Endodermal cell (in vitro differentiated cells): ENCODE measurements around the gene DBT. TPM values are rescaled to one million over a fixed set of nuclear protein-coding genes. Genes with fewer than 3 reads are reported as not detected.
"Not testable (repeated sequence)": the region's sequence is repeated elsewhere in the genome, so short reads cannot be mapped to it uniquely, and the experiment has no call there.

Experiments
- DNase-seq: peaks from one replicate; pipeline ENCODE4 v3.0.0-alpha.2; 2017
- H3K27ac ChIP-seq: 2 replicates; pipeline ENCODE4 v1.5.1; 2013; ENCODE audit warnings: mild to moderate bottlenecking, low read depth, low read length, moderate library complexity
- H3K27me3 ChIP-seq: 2 replicates; pipeline ENCODE4 v1.6.1; 2013; ENCODE audit warnings: mild to moderate bottlenecking, low read length, moderate library complexity; ENCODE audit not compliant: insufficient read depth, control insufficient read depth, poor library complexity, severe bottlenecking
- H3K36me3 ChIP-seq: 2 replicates; pipeline ENCODE4 v1.7.0; 2013; ENCODE audit warnings: mild to moderate bottlenecking, low read length, moderate library complexity; ENCODE audit not compliant: control insufficient read depth, insufficient read depth
- H3K4me1 ChIP-seq: one replicate; pipeline ENCODE4 v1.7.0; 2013; ENCODE audit warnings: low read length; ENCODE audit not compliant: control insufficient read depth, insufficient read depth
- H3K4me3 ChIP-seq: 2 replicates; pipeline ENCODE4 v1.5.1; 2013; ENCODE audit warnings: mild to moderate bottlenecking, low read length, moderate library complexity
- H3K9ac ChIP-seq: 2 replicates; pipeline ENCODE4 v1.6.1; 2013; ENCODE audit warnings: mild to moderate bottlenecking, low read length, moderate library complexity; ENCODE audit not compliant: poor library complexity, severe bottlenecking; ENCODE audit errors: extremely low read depth
- H3K9me3 ChIP-seq: 2 replicates; pipeline ENCODE4 v1.6.1; 2013; ENCODE audit warnings: mild to moderate bottlenecking, low read length, moderate library complexity; ENCODE audit not compliant: control insufficient read depth
- H3K27ac Mint-ChIP-seq: 2 replicates; pipeline ENCODE4 v1.8.0; 2020; ENCODE audit warnings: mixed read lengths
- H3K27me3 Mint-ChIP-seq: 2 replicates; pipeline ENCODE4 v1.8.0; 2021; ENCODE audit warnings: mild to moderate bottlenecking, mixed read lengths; ENCODE audit not compliant: insufficient read depth
- H3K36me3 Mint-ChIP-seq: 2 replicates; pipeline ENCODE4 v1.8.0; 2020; ENCODE audit warnings: low read depth, mixed read lengths
- H3K4me1 Mint-ChIP-seq: 2 replicates; pipeline ENCODE4 v1.8.0; 2020; ENCODE audit warnings: mixed read lengths
- H3K4me3 Mint-ChIP-seq: 2 replicates; pipeline ENCODE4 v1.8.0; 2020; ENCODE audit warnings: mild to moderate bottlenecking, moderate library complexity, mixed read lengths
- H3K9me3 Mint-ChIP-seq: 2 replicates; pipeline ENCODE4 v1.8.0; 2020; ENCODE audit warnings: mild to moderate bottlenecking, mixed read lengths
- CTCF ChIP-seq: fragments of 200-600 bp; sonication (generic); conservative IDR thresholded peaks from 2 replicates; pipeline ENCODE4 v1.5.0; 2021; ENCODE audit warnings: antibody characterized with exemption, mild to moderate bottlenecking
- WGBS, 2 experiments: methylation state at CpG; one replicate each; pipeline versions ENCODE4 v1.1.5 to v1.1.7; 2013; ENCODE audit warnings: missing lambda C conversion rate in 2 of 2, mixed read lengths in 1 of 2; ENCODE audit not compliant: insufficient coverage in 1 of 2, insufficient read length in 1 of 2; 5-methylcytosine and 5-hydroxymethylcytosine counted together
- total RNA-seq, 2 donors: library from RNA; stranded (reverse); fragmentation: NEBNext Ultra II Directional in 1 of 2; extraction: Animal tissue kit (Norgen Biotek cat#: 25700) in 1 of 2; gene quantifications; 2 replicates in 1 of 2; 3 replicates in 1 of 2; pipeline ENCODE4 v1.2.1, GENCODE V29; 2021

DBT gene
- total RNA-seq, 2 donors from 2014 or later: 23.0 to 24.6 TPM

DNA sequence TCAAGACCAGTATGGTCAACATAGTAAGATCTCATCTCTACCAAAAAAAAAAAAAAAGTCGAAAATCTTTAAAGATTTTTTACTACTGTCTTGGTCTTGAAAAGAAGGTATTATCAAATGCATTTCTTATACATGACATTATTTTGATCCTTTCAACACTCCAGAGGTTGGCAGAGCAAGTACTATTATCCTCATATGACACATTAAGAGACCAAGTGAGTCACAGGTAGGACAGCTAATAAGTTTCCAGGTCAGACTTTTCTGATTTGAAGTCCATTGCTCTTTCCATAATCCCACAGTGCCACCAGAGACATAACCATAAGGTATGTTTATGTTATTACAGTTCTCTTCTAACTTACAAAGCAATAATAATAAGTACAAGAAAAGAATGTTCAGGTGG lies 15.2 kb downstream of the DBT start:
- H3K9ac ChIP-seq: no peak overlapping the region
- no peak overlapping the region for H3K4me3 ChIP-seq
- TF ChIP-seq CTCF: no peak
- H3K27ac ChIP-seq: no peak overlapping the region
- Mint-ChIP-seq H3K9me3 (no peaks in the 10 kb centered on the region), H3K27me3 (no peaks in the 10 kb centered on the region), H3K36me3 (peaks cover 75% of the 10 kb centered on the region), H3K4me3 (no peak overlapping the region), H3K27ac (no peak overlapping the region), H3K4me1 (no peaks in the 10 kb centered on the region)
- DNase-seq: no peak
- no CpG with 5 or more reads among the region's 1 CpG for WGBS, 2 experiments
- peaks cover 68% of the 10 kb centered on the region for H3K36me3 ChIP-seq
- no peaks in the 10 kb centered on the region for H3K9me3 ChIP-seq
- H3K27me3 ChIP-seq: no peaks in the 10 kb centered on the region
- no peaks in the 10 kb centered on the region for H3K4me1 ChIP-seq

DNA sequence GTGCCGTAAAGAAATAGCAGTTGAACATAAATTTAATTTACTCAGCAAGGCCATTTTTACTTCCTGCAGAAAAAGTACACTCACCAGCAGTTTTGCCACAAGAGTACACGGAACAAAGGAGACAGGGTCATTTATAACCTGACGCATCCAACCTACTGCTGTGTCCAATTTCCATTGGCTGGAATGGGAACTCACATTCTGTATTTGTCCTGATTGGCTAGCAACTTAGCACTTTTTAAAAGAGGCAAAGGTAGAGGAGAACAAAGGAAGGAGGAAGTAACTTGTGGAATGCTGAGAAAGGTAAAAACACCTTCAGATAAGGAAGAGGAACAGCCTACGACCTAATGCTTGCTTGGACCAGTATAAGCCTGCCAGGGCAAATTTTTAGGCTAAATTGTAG lies 16.1 kb downstream of the DBT start:
- DNase-seq, H3K27me3 Mint-ChIP-seq, H3K4me1 Mint-ChIP-seq, H3K4me1 ChIP-seq, H3K9ac ChIP-seq, H3K9me3 ChIP-seq, H3K9me3 Mint-ChIP-seq, H3K4me3 ChIP-seq, H3K27ac ChIP-seq, H3K4me3 Mint-ChIP-seq, H3K27me3 ChIP-seq: not testable (repeated sequence)
- peaks cover 70% of the 10 kb centered on the region for H3K36me3 Mint-ChIP-seq
- 95 to 100% methylated on average over 3 to 4 of the region's 4 CpGs for WGBS, 2 experiments
- H3K27ac Mint-ChIP-seq: peak overlapping the region; percentile 21
- H3K36me3 ChIP-seq: peaks cover 69% of the 10 kb centered on the region

DNA sequence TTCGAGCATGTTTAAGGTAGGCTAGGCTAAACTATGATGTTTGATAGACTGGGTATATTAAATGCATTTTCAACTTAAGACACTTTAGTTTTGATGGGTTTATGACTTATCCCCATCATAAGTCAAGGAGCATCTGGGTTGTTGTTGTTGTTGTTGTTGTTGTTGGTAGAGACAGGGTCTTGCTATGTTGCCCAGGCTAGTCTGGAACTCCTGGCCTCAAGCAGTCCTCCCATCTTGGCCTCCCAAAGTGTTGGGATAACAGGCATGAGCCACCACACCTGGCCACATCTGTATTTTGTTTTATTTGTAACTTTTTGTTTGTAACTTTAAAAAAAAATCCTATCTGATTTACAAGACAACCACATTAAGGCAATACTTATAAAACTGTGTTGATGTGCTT lies 17.5 kb downstream of the DBT start:
- Histone ChIP-seq H3K27ac (no peak overlapping the region), H3K9ac (no peak overlapping the region), H3K36me3 (peaks cover 72% of the 10 kb centered on the region), H3K4me1 (no peaks in the 10 kb centered on the region), H3K9me3 (no peaks in the 10 kb centered on the region), H3K27me3 (no peaks in the 10 kb centered on the region), H3K4me3 (no peak overlapping the region)
- no peak for TF ChIP-seq CTCF
- no peaks in the 10 kb centered on the region for H3K4me1 Mint-ChIP-seq
- WGBS, 2 experiments: 100% methylated on average over 1 of the region's 1 CpG; no CpG with 5 or more reads in 1 of the 2 experiments
- H3K27ac Mint-ChIP-seq: no peak overlapping the region
- no peak overlapping the region for H3K4me3 Mint-ChIP-seq
- H3K36me3 Mint-ChIP-seq: peaks cover 73% of the 10 kb centered on the region
- H3K9me3 Mint-ChIP-seq: no peaks in the 10 kb centered on the region
- no peak for DNase-seq
- no peaks in the 10 kb centered on the region for H3K27me3 Mint-ChIP-seq

GRCh38 chr1:100231721-100232120 lies 17.9 kb downstream of the DBT start:
- H3K27me3 Mint-ChIP-seq: no peaks in the 10 kb centered on the region
- Histone ChIP-seq H3K9me3 (no peaks in the 10 kb centered on the region), H3K27ac (no peak overlapping the region), H3K36me3 (peaks cover 71% of the 10 kb centered on the region), H3K27me3 (no peaks in the 10 kb centered on the region), H3K4me1 (no peaks in the 10 kb centered on the region), H3K9ac (no peak overlapping the region), H3K4me3 (no peak overlapping the region)
- H3K4me1 Mint-ChIP-seq: no peaks in the 10 kb centered on the region
- no peaks in the 10 kb centered on the region for H3K9me3 Mint-ChIP-seq
- TF ChIP-seq CTCF: no peak
- peaks cover 70% of the 10 kb centered on the region for H3K36me3 Mint-ChIP-seq
- 95 to 100% methylated on average over 1 to 2 of the region's 2 CpGs for WGBS, 2 experiments
- no peak for DNase-seq
- no peak overlapping the region for H3K27ac Mint-ChIP-seq
- no peak overlapping the region for H3K4me3 Mint-ChIP-seq
